HG02973 (cell line): ENCODE results near the gene NEIL3.
"Not testable (repeated sequence)": the region's sequence is repeated elsewhere in the genome, so short reads cannot be mapped to it uniquely, and the experiment has no call there.

Experiments
- ATAC-seq: cut with Tn5 transposase; IDR thresholded peaks from one replicate; pipeline ENCODE4 v1.9.1; 2021; ENCODE audit warnings: moderate library complexity; ENCODE audit not compliant: unreplicated experiment

NEIL3 gene

DNA sequence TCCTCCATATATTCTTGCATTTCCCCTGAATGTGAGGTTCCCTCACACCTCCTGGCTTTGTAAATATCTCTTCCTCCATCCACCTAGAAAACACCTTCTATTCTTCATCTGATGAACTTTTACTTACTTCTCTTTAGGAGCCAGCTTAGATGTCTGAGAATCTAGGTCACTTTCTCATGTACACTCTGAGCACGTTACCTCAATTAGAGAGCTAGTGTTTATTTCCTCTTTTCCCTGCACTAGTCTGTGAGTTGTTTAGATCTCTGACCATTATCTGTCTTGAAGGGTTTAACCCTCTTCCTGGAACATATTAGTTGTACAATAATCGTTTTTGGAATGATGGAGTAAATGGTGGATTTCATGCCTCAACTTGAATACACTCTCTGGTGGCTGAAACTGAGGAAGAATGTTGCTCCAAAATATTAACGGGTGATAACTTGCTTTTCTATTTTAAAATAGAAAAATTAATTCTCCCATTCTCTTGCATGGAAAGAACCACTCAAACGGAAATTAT lies 8.5 kb upstream of the NEIL3 start:
- ATAC-seq, result no peak

- no peak for ATAC-seq
Measured at GRCh38 chr4:177302371-177303100, 7.1 kb upstream of the NEIL3 start.

GRCh38 chr4:177304094-177304493 lies 5.6 kb upstream of the NEIL3 start:
- no peak for ATAC-seq

- not testable (repeated sequence) for ATAC-seq
Measured at GRCh38 chr4:177304864-177305263, 4.8 kb upstream of the NEIL3 start.

GRCh38 chr4:177308125-177308524 lies 1.5 kb upstream of the NEIL3 start:
- ATAC-seq, result no peak

DNA sequence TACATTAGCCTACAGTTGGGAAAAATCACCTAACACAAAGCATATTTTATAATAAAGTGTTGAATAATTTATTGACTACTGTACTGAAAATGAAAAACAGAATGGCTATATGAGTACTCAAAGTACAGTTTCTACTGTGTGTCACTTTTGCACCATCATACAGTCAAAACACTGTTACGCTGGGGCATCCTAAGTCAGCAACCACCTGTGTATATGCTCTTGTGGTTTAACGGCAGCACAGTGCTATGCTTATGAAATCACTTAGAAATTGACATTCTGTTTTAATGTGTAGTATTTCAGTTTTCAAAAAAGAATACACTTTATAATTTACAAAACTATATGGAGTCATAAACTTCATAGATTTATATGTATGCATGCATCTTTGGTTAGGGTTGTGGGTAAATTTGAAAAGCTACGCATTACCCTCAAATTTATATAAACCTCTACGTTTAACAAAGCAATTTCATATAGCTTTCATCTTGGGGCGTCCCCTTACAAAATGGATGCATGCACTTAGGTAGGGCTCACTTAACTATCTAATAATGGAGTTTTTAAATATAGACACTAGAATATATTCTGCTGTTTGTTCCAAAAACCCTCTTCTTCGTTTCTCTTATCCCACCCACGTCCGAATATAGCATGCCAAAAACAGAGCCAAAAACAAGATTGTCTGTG lies 690 bp upstream of the NEIL3 start:
- ATAC-seq, result no peak

DNA sequence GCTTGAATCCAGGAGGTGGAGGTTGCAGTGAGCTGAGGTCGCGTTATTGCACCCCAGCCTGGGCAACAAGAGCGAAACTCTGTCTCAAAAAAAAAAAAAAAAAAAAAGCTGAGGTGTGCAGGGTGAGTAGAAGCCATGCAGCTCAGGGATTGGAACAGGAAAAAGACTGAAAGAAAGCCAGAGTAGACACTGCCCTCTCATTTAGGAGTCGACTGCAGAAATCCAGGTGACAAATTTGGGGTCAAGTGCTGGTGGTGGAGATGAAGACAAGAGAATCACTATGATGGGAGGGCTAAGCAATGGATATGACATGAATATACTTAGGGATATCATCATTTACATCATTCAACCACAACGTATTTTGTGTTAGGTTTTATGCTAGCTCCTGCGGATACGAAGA lies 1.9 kb downstream of the NEIL3 start:
- no peak for ATAC-seq

DNA sequence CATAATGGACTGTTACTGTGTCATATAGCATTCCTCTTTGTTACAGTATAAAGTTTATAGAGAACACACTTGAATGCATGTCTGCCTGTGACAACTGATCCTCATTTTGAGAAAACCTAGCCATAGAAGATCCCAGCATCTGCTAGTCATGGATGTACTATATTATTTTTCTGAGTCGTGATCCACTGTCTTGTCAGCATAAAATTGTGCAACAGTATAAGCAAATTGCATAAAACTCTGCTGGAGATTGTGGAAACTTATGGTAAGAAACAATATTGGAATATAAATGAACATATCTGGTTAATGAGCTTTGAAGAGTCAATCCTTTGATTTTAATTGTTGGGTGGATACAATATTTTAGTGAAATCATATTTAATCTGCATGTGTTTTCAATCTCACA lies 3.6 kb downstream of the NEIL3 start:
- no peak for ATAC-seq

DNA sequence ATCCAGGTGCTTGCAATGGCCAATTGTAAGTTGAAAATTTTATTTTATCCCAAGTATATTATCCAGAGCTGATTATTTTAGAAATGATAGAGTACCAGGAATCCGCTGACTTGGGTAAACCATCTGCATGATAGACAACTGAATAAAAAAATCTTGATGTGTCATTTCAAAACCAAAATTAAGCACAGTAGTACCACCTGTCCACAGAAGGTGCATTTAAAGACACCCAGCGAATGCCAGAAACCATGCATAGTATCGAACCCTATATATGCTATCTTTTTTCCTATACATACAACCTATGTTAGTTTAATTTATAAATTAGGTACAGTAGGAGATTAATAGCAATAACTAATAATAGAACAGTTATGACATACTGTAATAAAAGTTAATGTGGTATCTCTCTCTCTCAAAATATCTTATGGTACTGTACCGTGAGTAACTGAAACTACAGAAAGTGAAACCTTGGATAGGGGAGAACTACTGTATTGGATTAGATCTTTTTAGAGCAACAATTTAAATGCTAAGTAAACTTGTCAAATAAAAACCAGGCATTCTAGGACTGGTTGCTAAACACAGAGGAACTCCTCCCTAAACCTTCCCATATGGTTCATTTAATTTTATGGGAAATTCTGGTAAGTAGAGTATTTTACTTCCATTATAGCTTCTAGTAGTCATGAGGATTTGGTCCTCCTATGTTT lies 6.2 kb downstream of the NEIL3 start:
- ATAC-seq, result no peak

DNA sequence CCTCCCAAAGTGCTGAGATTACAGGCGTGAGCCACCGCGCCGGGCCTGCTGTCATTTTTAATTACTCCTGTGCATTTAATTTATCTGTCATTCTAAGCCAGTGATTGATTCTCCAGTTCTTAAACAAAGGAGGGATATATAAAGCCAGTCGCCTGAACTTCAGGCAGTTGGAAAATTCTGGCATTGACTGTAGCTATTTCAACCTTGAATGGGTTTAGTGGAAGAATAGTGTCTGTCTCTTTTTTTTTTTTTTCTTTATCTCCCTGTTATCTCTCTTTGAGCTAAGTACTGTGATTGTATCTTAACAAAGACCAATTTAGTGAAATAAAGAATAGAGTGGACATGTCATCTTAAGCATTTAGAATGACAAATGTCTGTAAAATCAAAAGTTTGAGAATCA lies 11.0 kb downstream of the NEIL3 start:
- ATAC-seq, result no peak

DNA sequence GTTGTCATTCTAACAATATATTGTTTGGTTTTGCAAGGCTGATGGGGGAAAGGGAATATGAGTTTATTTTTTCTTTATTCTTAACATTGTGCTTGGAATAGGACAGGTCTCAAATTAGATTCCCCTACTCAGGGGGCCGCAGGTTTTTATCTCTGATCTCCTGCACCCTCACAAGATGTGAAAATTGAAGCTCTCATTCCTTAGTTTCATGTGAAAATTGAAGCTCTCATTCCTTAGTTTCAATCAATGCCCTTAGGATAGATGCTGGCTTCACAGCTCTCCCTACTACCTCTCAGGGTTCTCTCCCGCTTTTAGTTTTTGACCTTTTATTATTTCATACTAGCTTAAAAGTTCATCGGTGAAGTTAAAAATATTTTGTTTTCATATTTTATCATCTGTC lies 12.0 kb downstream of the NEIL3 start:
- ATAC-seq, result no peak

DNA sequence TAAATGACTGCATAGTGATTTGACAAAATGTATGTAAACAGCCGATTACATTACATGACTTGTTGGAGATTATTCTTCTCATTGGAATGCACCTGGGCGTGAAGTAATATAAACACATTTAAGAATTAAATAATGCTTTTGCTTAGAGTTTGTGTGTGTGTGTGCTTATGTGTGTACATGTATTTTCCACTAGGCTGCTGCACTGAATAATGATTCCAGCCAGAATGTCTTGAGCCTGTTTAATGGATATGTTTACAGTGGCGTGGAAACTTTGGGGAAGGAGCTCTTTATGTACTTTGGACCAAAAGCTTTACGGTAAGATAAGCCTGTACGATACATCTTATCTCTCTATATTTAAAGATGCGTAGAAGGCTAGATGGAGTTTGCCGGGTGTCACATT lies 12.6 kb downstream of the NEIL3 start:
- no peak for ATAC-seq

DNA sequence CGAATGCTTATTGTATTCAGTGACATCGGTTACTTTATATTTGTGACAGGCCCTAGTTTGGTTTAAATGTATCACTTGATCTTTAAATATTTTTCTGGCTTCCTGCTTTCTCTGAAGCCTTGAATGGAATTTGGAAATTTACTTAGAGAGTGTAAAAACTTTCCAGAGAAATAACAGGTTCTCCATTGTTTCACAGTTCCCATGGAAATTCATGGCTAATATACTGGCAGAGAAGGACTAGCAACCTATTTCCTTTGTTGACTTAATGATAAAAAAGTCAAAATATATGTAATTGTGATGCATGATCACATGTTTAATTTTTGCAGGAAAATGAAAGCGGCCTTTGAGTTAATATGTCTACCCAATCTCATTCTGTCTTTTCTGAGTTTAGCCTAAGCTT lies 13.2 kb downstream of the NEIL3 start:
- no peak for ATAC-seq

- no peak for ATAC-seq
Measured at GRCh38 chr4:177323416-177323815, 13.7 kb downstream of the NEIL3 start.

DNA sequence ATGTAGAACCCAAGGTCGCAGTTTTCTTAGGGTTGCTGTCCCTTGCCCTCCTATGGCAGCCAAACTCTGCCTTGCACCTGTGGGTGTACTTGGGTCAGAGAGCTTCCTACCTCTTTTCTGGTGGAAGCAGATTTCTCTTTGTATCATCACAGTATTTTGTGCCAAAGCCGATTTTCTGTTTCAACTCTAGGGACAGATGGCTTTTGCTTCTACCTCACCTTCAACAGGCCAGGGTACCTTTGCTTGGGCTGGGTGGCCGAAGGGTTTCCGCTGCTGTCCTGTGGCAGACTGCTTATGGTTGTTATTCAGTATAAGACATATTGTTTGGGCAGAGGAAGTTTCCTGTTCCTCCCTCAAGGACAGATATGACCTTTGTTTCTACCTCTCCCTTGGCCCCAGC lies 22.4 kb downstream of the NEIL3 start:
- ATAC-seq, result no peak

GRCh38 chr4:177339477-177340374 lies 30.1 kb downstream of the NEIL3 start:
- peak; percentile 98 for ATAC-seq

DNA sequence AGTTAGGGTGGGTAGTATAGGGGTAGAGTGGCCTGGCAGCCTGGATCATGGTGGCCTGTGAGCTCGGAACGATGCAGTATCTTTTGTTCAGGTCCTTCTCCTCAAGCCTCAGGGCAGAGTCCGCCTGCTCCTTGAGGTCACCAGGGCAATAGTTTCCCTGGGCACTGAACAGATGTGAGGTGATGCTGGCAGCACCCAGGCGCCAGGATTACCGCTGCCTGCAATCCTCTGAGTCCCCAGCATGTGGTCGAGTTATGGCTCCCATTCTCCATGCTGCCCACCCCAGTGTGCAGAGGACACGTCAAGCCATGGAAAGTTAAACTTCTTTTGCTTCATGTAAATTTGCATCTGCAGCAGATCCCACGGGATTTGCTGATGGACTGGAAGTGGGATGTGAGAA lies 38.7 kb downstream of the NEIL3 start:
- ATAC-seq, result no peak

DNA sequence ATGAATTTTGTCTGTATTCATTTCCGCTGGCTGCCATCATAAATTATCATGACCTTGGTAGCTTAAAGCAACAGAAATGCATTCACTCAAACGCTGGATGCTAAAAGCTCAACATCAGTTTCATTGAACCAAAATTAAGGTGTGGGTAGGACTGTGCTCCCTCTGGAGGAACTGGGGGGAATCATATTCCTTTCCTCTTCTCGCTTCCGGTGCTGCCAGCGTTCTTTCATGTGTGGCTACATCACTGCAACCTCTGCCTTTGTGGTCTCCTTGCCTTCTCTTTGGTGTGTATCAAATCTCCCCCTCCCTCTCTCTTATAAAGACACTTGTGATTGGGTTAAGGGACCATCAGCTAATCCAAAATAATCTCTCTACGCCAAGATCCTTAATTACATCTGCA lies 39.5 kb downstream of the NEIL3 start:
- ATAC-seq, result no peak

GRCh38 chr4:177351622-177352244 lies 42.1 kb downstream of the NEIL3 start:
- ATAC-seq, result no peak

DNA sequence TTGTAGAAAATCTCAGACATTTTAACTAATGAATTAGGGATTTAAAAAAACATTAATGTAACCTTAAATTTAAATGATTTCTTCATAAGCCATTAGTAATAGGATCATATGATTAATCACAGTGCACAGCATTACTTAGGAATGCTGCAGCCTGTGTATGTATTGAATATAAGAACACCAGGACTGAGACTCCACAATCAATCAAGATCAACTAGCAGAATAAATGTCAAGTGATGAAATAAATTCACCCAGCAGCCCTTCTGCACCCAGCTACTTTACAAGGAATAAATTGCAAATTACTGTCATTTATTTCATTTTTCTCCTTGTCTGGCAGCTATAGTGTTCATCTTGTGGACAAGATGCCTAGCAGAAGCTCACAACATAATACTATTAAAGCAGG lies 46.5 kb downstream of the NEIL3 start:
- no peak for ATAC-seq
